ENCODE results near the gene ATL2.

Gene ATL2

GRCh38 chr2:38345323-38346038 lies 31.6 kb downstream of the ATL2 start:
- no peaks in the 10 kb centered on the region for H3K4me1 ChIP-seq (ENCODE audit: insufficient read depth, low read length, severe bottlenecking)
- no peak overlapping the region for H3K9ac ChIP-seq (ENCODE audit: low read length)
- TF ChIP-seq, protein P1, sequence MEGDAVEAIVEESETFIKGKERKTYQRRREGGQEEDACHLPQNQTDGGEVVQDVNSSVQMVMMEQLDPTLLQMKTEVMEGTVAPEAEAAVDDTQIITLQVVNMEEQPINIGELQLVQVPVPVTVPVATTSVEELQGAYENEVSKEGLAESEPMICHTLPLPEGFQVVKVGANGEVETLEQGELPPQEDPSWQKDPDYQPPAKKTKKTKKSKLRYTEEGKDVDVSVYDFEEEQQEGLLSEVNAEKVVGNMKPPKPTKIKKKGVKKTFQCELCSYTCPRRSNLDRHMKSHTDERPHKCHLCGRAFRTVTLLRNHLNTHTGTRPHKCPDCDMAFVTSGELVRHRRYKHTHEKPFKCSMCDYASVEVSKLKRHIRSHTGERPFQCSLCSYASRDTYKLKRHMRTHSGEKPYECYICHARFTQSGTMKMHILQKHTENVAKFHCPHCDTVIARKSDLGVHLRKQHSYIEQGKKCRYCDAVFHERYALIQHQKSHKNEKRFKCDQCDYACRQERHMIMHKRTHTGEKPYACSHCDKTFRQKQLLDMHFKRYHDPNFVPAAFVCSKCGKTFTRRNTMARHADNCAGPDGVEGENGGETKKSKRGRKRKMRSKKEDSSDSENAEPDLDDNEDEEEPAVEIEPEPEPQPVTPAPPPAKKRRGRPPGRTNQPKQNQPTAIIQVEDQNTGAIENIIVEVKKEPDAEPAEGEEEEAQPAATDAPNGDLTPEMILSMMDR (IDR thresholded peaks at IDR 0.05; ENCODE audit: low read length) = no peak
- no peak for TF ChIP-seq EZH2 (IDR thresholded peaks at IDR 0.05; ENCODE audit: borderline replicate concordance, low read length)
- H3K79me2 ChIP-seq (ENCODE audit: insufficient read depth, low read length) = peaks cover 50% of the 10 kb centered on the region
- H3K9me3 ChIP-seq (ENCODE audit: low read length) = peaks cover 2% of the 10 kb centered on the region; the same call in 1 of the 2 replicates
- H3F3A ChIP-seq (ENCODE audit: insufficient read depth, low read length) = no peaks in the 10 kb centered on the region
- no peak overlapping the region for H3K4me3 ChIP-seq (ENCODE audit: low read depth, low read length, poor library complexity, severe bottlenecking)
- peaks cover 82% of the 10 kb centered on the region for H3K36me3 ChIP-seq (ENCODE audit: insufficient read depth, low read length)
- no peaks in the 10 kb centered on the region for H3K9me2 ChIP-seq (ENCODE audit: low read depth, low read length)
- no peak overlapping the region for H3K4me2 ChIP-seq (ENCODE audit: low read length)
- no peaks in the 10 kb centered on the region for H3K27me3 ChIP-seq (ENCODE audit: insufficient read depth, low read length)
- H3K27ac ChIP-seq (ENCODE audit: low read depth, low read length, poor library complexity, severe bottlenecking) = no peak overlapping the region
- no peaks in the 10 kb centered on the region for H4K20me1 ChIP-seq (ENCODE audit: insufficient read depth, low read length)
- no peak overlapping the region for H2AFZ ChIP-seq (ENCODE audit: low read length)

DNA sequence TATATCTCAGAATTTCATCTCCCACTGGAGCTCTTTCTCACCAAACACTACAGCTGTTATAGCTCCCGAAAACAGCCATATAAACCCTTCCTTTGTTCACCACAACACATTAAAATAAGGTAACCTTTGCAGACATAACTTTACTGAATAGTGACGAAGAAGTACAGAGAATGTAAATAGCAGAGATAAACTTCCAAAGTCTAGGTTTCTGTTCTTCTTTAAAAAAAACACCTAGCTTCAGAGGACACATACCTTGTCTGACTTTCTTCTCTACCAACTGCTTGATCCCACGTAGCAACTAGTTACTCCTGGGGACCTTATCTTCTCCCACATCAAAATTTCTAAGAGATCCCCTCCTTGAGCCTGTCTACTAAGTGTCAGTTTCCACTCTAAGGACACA lies 32.3 kb downstream of the ATL2 start:
- no peak overlapping the region for H3K4me2 ChIP-seq (ENCODE audit: low read length)

GRCh38 chr2:38343212-38343611 lies 33.9 kb downstream of the ATL2 start:
- Histone ChIP-seq H2AFZ (ENCODE audit: low read length) (no peak overlapping the region), H3K9me3 (ENCODE audit: low read length) (peaks cover 2% of the 10 kb centered on the region; the same call in 1 of the 2 replicates), H3K4me3 (ENCODE audit: low read depth, low read length, poor library complexity, severe bottlenecking) (no peak overlapping the region), H3K9ac (ENCODE audit: low read length) (no peak overlapping the region), H3K79me2 (ENCODE audit: insufficient read depth, low read length) (peaks cover 37% of the 10 kb centered on the region), H3K9me2 (ENCODE audit: low read depth, low read length) (no peaks in the 10 kb centered on the region), H3K27ac (ENCODE audit: low read depth, low read length, poor library complexity, severe bottlenecking) (no peak overlapping the region), H3F3A (ENCODE audit: insufficient read depth, low read length) (no peaks in the 10 kb centered on the region), H3K27me3 (ENCODE audit: insufficient read depth, low read length) (no peaks in the 10 kb centered on the region), H4K20me1 (ENCODE audit: insufficient read depth, low read length) (no peaks in the 10 kb centered on the region), H3K36me3 (ENCODE audit: insufficient read depth, low read length) (peaks cover 93% of the 10 kb centered on the region), H3K4me2 (ENCODE audit: low read length) (no peak overlapping the region), H3K4me1 (ENCODE audit: insufficient read depth, low read length, severe bottlenecking) (no peaks in the 10 kb centered on the region)
- no peak for TF ChIP-seq EZH2 (IDR thresholded peaks at IDR 0.05; ENCODE audit: borderline replicate concordance, low read length)
- TF ChIP-seq, protein P1 (IDR thresholded peaks at IDR 0.05; ENCODE audit: low read length) = no peak

More for the DNA sequence above, 32.3 kb downstream of the ATL2 start:
- Histone ChIP-seq H4K20me1 (ENCODE audit: insufficient read depth, low read length) (no peaks in the 10 kb centered on the region), H3F3A (ENCODE audit: insufficient read depth, low read length) (no peaks in the 10 kb centered on the region), H3K36me3 (ENCODE audit: insufficient read depth, low read length) (peaks cover 82% of the 10 kb centered on the region), H3K4me1 (ENCODE audit: insufficient read depth, low read length, severe bottlenecking) (no peaks in the 10 kb centered on the region), H2AFZ (ENCODE audit: low read length) (no peak overlapping the region), H3K79me2 (ENCODE audit: insufficient read depth, low read length) (peaks cover 43% of the 10 kb centered on the region), H3K9ac (ENCODE audit: low read length) (no peak overlapping the region), H3K27ac (ENCODE audit: low read depth, low read length, poor library complexity, severe bottlenecking) (no peak overlapping the region), H3K9me2 (ENCODE audit: low read depth, low read length) (no peaks in the 10 kb centered on the region), H3K4me3 (ENCODE audit: low read depth, low read length, poor library complexity, severe bottlenecking) (no peak overlapping the region), H3K27me3 (ENCODE audit: insufficient read depth, low read length) (no peaks in the 10 kb centered on the region), H3K9me3 (ENCODE audit: low read length) (peaks cover 2% of the 10 kb centered on the region; the same call in 1 of the 2 replicates)
- TF ChIP-seq, protein P1 (IDR thresholded peaks at IDR 0.05; ENCODE audit: low read length) = no peak
- TF ChIP-seq EZH2 (IDR thresholded peaks at IDR 0.05; ENCODE audit: borderline replicate concordance, low read length) = no peak
